A549 (cell line): ENCODE results near the gene LSM7.

ENCODE experiments used
- CTCF ChIP-seq: fragments of >200 bp; sonication (Bioruptor Twin); formaldehyde crosslinking; IDR thresholded peaks from 3 replicates; pipeline ENCODE4 v1.5.1; 2016
- JUN ChIP-seq, 2 experiments: fragments of >200 bp; sonication (Bioruptor Twin); formaldehyde crosslinking; IDR thresholded peaks; 2 replicates in 1 of 2; 3 replicates in 1 of 2; pipeline ENCODE4 v1.6.1; 2016 to 2017
- NR3C1 ChIP-seq: fragments of >200 bp; sonication (Bioruptor Twin); formaldehyde crosslinking; IDR thresholded peaks from 3 replicates; pipeline ENCODE4 v1.6.1; 2017
- POLR2A ChIP-seq: IDR thresholded peaks from 2 replicates; pipeline ENCODE4 v1.6.1; 2012; ENCODE audit warnings: mild to moderate bottlenecking, low read length
- TF ChIP-seq, protein P1 (sequence below): fragments of >200 bp; sonication (Bioruptor Twin); formaldehyde crosslinking; IDR thresholded peaks from 3 replicates; pipeline ENCODE4 v1.6.1; 2016

DNA sequence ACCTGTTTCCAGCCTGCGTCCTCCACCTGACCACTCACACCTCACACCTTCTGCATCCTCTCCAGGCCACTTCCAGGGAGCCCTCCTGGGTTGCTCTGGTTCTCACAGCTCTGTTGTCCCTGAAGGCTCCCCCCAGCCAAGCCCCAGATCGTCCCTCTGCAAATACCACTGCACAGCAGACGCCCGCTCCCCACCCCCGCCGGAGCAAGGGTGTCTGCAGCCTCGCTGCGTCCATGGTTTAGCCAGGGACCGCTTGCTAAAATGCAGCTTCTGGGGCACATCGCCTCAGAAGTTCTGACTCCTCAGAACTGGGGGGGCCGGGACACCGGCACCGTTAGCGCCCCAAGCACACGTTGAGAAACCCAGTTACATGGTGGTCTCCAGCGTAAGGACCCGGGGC lies 21.4 kb downstream of the LSM7 start:
- TF ChIP-seq POLR2A: no peak
- TF ChIP-seq NR3C1: no peak
- TF ChIP-seq, protein P1, sequence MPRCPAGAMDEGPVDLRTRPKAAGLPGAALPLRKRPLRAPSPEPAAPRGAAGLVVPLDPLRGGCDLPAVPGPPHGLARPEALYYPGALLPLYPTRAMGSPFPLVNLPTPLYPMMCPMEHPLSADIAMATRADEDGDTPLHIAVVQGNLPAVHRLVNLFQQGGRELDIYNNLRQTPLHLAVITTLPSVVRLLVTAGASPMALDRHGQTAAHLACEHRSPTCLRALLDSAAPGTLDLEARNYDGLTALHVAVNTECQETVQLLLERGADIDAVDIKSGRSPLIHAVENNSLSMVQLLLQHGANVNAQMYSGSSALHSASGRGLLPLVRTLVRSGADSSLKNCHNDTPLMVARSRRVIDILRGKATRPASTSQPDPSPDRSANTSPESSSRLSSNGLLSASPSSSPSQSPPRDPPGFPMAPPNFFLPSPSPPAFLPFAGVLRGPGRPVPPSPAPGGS: no peak
- no peak for TF ChIP-seq JUN (IDR thresholded peaks at IDR 0.05)
- no peak for TF ChIP-seq CTCF
